Gastrocnemius medialis (tissue), 4 donors: ENCODE data around the gene RILPL1.

Source experiments
- CTCF ChIP-seq, 5 experiments: fragments of 450-650 bp in 3 of 5; fragments of 200-600 bp in 2 of 5; sonication (generic) in 2 of 5; IDR thresholded peaks in 4 of 5; conservative IDR thresholded peaks in 1 of 5; 1 replicate in 4 of 5; 2 replicates in 1 of 5; pipeline ENCODE4 v1.5.1; 2016 to 2019; ENCODE audit warnings: antibody characterized with exemption in 5 of 5, mild to moderate bottlenecking in 3 of 5, moderate library complexity in 3 of 5
- POLR2A ChIP-seq, 2 donors: fragments of 450-650 bp; IDR thresholded peaks; one replicate each; pipeline ENCODE4 v1.6.1; 2017; ENCODE audit warnings: antibody characterized with exemption in 2 of 2, mild to moderate bottlenecking in 2 of 2, moderate library complexity in 2 of 2

GRCh38 chr12:123548107-123548506 lies 14.6 kb upstream of the RILPL1 start:
- TF ChIP-seq CTCF (IDR thresholded peaks at IDR 0.05 in 4 of 5, conservative IDR thresholded peaks at IDR 0.05 in 1 of 5) (no peak), POLR2A (IDR thresholded peaks at IDR 0.05) (no peak)
